ENCODE data around the gene CAMK2G.

The CAMK2G gene

GRCh38 chr10:73762915-73763314, 111.4 kb downstream of the CAMK2G start:
- no peak for DNase-seq
